Colonic mucosa (tissue), 4 donors: Measurements from ENCODE around the gene KRTAP22-1. TPM values are rescaled to one million over a fixed set of nuclear protein-coding genes. Genes with fewer than 3 reads are reported as not detected.

Experiments
- DNase-seq: peaks from one replicate; pipeline ENCODE4 v3.0.0-alpha.2; 2020
- H3K27ac ChIP-seq: fragments of 200-600 bp; one replicate; pipeline ENCODE4 v1.8.0; 2021
- H3K27me3 ChIP-seq: fragments of 200-600 bp; one replicate; pipeline ENCODE4 v1.8.0; 2021
- H3K36me3 ChIP-seq: fragments of 200-600 bp; one replicate; pipeline ENCODE4 v1.8.0; 2021
- H3K4me1 ChIP-seq: fragments of 200-600 bp; one replicate; pipeline ENCODE4 v1.8.0; 2021; ENCODE audit warnings: mild to moderate bottlenecking
- H3K4me3 ChIP-seq: fragments of 200-600 bp; one replicate; pipeline ENCODE4 v1.8.0; 2021
- H3K9ac ChIP-seq, 2 donors: one replicate each; pipeline ENCODE4 v1.7.0; 2013; ENCODE audit warnings: control low read depth in 2 of 2, low read depth in 2 of 2, low read length in 2 of 2
- H3K9me3 ChIP-seq: fragments of 200-600 bp; one replicate; pipeline ENCODE4 v1.8.0; 2021
- intact Hi-C: fragments of 100-400 bp; cut with DNase I; formaldehyde crosslinking; loops from one replicate; pipeline ENCODE4 v1.14.1; 2022
- total RNA-seq, 2 donors: library from RNA; stranded (reverse); fragmentation: NEBNext Ultra II Directional in 1 of 2; extraction: Animal tissue kit (Norgen Biotek cat#: 25700) in 1 of 2; gene quantifications; one replicate each; pipeline ENCODE4 v1.2.1, GENCODE V29; 2021
- TF ChIP-seq, protein P1 (sequence below): fragments of 200-600 bp; IDR thresholded peaks from one replicate; pipeline ENCODE4 v1.8.0; 2022; ENCODE audit warnings: antibody characterized with exemption, mild to moderate bottlenecking
- donor health status: healthy.
- donor health status: DM: no; HTN: no; CAD: no.
- donor health status: DM: no; HTN: no; CAD: no.

KRTAP22-1 gene
- total RNA-seq, 2 donors from 2014 or later = not detected

DNA sequence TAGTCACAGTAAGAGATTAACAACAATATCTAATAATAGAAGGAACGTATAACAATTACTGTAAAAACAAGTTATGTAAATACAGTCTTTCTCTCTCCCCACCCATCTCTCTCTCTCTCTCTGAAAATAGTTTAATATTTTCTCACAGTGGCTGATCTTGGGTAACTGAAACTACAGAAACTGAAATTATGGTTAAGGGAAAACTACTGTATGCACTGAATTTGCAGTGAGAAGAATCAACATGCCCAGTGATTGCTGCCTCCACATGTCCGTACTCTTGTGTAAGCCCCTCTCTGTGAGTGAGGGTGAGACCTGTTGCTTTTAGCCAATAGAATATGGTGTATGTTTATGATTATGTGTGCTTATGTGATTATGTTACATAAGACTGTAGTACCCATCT lies 11.2 kb downstream of the KRTAP22-1 start:
- intact Hi-C loops = no loop called here
- Histone ChIP-seq H3K9me3 (peaks cover 2% of the 10 kb centered on the region), H3K27ac (no peak overlapping the region)

DNA sequence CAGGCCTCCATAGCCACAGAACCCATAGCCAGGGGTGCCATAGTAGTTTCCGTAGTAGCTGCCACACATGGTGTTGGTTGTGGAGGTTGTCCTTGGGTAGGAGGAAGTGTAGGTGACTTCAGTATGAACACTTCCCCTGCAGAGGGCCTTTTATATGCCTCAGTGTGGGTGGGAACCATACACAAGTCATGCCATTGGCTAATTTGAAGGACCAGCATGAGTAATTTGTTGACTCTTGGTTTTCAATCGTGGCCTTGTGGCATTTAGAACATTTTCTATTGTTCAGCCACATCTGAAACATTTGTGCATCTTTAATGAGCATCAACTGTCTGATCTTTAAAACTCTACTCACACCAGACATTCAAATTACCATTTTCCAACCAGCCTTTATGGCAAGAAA lies 12.9 kb downstream of the KRTAP22-1 start, which contains the start of gene KRTAP6-1:
TSS of gene KRTAP6-1 (minus strand) at position 95 of the 400 bp plus-strand sequence. CDS start at position 69, 26 bp downstream.
- H3K27me3 ChIP-seq = no peaks in the 10 kb centered on the region
- intact Hi-C loops = no loop called here
- no peak within 1 kb of the TSS for H3K9ac ChIP-seq
- no peak within 1 kb of the TSS for H3K4me3 ChIP-seq
- no peaks in the 10 kb centered on the region for H3K36me3 ChIP-seq
- H3K27ac ChIP-seq = no peak within 1 kb of the TSS
- no peak for DNase-seq
- no peaks in the 10 kb centered on the region for H3K4me1 ChIP-seq
- TF ChIP-seq, protein P1, sequence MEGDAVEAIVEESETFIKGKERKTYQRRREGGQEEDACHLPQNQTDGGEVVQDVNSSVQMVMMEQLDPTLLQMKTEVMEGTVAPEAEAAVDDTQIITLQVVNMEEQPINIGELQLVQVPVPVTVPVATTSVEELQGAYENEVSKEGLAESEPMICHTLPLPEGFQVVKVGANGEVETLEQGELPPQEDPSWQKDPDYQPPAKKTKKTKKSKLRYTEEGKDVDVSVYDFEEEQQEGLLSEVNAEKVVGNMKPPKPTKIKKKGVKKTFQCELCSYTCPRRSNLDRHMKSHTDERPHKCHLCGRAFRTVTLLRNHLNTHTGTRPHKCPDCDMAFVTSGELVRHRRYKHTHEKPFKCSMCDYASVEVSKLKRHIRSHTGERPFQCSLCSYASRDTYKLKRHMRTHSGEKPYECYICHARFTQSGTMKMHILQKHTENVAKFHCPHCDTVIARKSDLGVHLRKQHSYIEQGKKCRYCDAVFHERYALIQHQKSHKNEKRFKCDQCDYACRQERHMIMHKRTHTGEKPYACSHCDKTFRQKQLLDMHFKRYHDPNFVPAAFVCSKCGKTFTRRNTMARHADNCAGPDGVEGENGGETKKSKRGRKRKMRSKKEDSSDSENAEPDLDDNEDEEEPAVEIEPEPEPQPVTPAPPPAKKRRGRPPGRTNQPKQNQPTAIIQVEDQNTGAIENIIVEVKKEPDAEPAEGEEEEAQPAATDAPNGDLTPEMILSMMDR = no peak
- peaks cover 2% of the 10 kb centered on the region for H3K9me3 ChIP-seq

More for the DNA sequence above, 11.2 kb downstream of the KRTAP22-1 start:
- TF ChIP-seq, protein P1 = no peak
- H3K4me3 ChIP-seq = no peak overlapping the region
- H3K9ac ChIP-seq = no peak overlapping the region
- DNase-seq = no peak
- H3K27me3 ChIP-seq = no peaks in the 10 kb centered on the region
- no peaks in the 10 kb centered on the region for H3K4me1 ChIP-seq
- no peaks in the 10 kb centered on the region for H3K36me3 ChIP-seq

DNA sequence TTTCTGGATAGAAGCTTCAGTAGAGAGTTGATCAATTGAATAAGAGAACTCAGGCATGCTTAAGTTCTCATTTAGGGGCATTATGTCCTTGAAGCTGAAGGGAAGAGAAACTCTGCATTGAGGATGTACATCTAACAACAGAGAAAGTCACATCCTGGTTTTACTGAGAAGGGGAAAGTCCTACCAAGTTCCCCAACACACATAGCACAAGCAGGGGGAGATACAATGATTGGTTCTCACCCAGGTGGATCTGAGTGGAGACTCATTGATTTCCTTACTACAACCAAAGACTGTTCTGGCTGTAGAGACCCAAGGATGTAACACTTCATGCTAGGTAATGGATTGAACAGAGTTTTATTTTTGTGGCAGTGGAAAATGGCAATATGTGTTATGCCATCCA lies 14.3 kb downstream of the KRTAP22-1 start:
- Histone ChIP-seq H3K27me3 (no peaks in the 10 kb centered on the region), H3K36me3 (no peaks in the 10 kb centered on the region), H3K9ac (no peak overlapping the region), H3K27ac (no peak overlapping the region), H3K4me1 (no peaks in the 10 kb centered on the region), H3K4me3 (no peak overlapping the region), H3K9me3 (no peaks in the 10 kb centered on the region)
- intact Hi-C loops = no loop called here
- TF ChIP-seq, protein P1 = no peak
- no peak for DNase-seq

DNA sequence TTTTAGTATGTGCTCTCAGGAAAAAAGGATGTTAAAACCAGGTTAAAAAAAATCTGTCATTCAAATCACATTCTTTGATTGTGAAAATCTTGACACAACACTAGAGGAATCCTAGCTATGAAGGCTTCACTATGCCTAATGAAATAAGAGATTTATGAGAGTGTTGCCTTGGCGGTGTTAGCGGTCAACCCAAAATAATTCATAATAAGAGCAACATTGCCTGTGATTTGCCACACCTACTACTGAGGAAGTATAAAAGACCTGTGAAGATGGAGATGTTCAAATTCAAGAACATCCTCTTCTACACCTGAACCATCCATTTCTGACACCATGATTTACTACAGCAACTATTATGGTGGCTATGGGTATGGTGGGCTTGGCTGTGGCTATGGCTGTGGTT lies 15.2 kb downstream of the KRTAP22-1 start, which contains the start of gene KRTAP20-1:
TSS of gene KRTAP20-1 (plus strand) at position 301 of the 400 bp plus-strand sequence. CDS start at position 331, 30 bp downstream.
- H3K9ac ChIP-seq = no peak within 1 kb of the TSS
- no peaks in the 10 kb centered on the region for H3K9me3 ChIP-seq
- no peak for DNase-seq
- no peak within 1 kb of the TSS for H3K4me3 ChIP-seq
- H3K27me3 ChIP-seq = no peaks in the 10 kb centered on the region
- TF ChIP-seq, protein P1 = no peak
- no peaks in the 10 kb centered on the region for H3K4me1 ChIP-seq
- no peaks in the 10 kb centered on the region for H3K36me3 ChIP-seq
- intact Hi-C loops = no loop called here
- H3K27ac ChIP-seq = no peak within 1 kb of the TSS

DNA sequence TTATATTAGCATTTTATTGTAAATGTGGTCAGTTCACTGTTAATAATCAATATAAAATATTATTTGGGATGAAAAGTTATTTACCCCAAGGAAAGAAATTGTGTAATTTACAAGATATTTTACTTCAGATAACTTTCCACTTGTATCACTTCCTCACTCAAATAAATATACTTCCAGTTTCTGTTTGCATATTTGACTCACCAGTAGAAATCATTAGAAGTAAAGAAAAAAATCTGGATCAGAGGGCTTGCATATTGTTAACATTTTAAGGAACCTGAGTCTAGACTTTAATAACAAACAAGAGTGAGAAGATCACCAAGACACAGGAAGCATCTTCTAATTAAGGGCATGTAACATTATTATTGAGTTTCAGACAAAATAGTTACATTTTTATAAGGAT lies 19.2 kb downstream of the KRTAP22-1 start:
- DNase-seq = no peak
- TF ChIP-seq, protein P1 = no peak
- Histone ChIP-seq H3K4me1 (no peaks in the 10 kb centered on the region), H3K9ac (no peak overlapping the region), H3K4me3 (no peak overlapping the region), H3K9me3 (no peaks in the 10 kb centered on the region), H3K27me3 (no peaks in the 10 kb centered on the region), H3K27ac (no peak overlapping the region), H3K36me3 (no peaks in the 10 kb centered on the region)
- intact Hi-C loops = no loop called here
